Right atrium auricular region (tissue), 2 donors: ENCODE results near the gene KIAA1217. TPM values are rescaled to one million over a fixed set of nuclear protein-coding genes. Genes with fewer than 3 reads are reported as not detected.

Experiments used
- DNase-seq: peaks from one replicate; pipeline ENCODE4 v3.0.0-alpha.2; 2019; ENCODE audit warnings: low spot score
- H3K27ac ChIP-seq, 2 donors: fragments of 200-600 bp; sonication (generic); 1 replicate in 1 of 2; 2 replicates in 1 of 2; pipeline ENCODE4 v1.5.1; 2016 to 2019
- H3K27me3 ChIP-seq, 2 donors: fragments of 200-600 bp; sonication (generic); one replicate each; pipeline versions ENCODE4 v1.5.1 to v1.6.0; 2017 to 2019
- H3K36me3 ChIP-seq: fragments of 200-600 bp; sonication (generic); one replicate; pipeline ENCODE4 v1.5.1; 2016
- H3K4me1 ChIP-seq, 2 donors: fragments of 200-600 bp; sonication (generic); one replicate each; pipeline versions ENCODE4 v1.5.1 to v1.6.0; 2017 to 2019
- H3K4me3 ChIP-seq, 2 donors: fragments of 200-600 bp; sonication (generic); 1 replicate in 1 of 2; 2 replicates in 1 of 2; pipeline ENCODE4 v1.5.1; 2017 to 2019; ENCODE audit warnings: mild to moderate bottlenecking in 1 of 2, moderate library complexity in 1 of 2
- H3K9me3 ChIP-seq, 2 donors: fragments of 200-600 bp; sonication (generic); one replicate each; pipeline ENCODE4 v1.5.1; 2019
- CTCF ChIP-seq, 2 donors: fragments of 200-600 bp; sonication (generic); IDR thresholded peaks; one replicate each; pipeline ENCODE4 v1.5.1; 2019; ENCODE audit warnings: antibody characterized with exemption in 2 of 2
- total RNA-seq, 2 donors: library from RNA; depleted of rRNA; stranded (reverse); fragments of >200 nt; gene quantifications; one replicate each; pipeline ENCODE4 v1.1.0, GENCODE V29; 2016

Gene KIAA1217
- total RNA-seq, 2 donors from 2014 or later: 24.0 to 33.3 TPM

GRCh38 chr10:24287559-24288195 lies 78.7 kb downstream of the KIAA1217 start:
- TF ChIP-seq CTCF (IDR thresholded peaks at IDR 0.05): no peak
- no peak overlapping the region for H3K4me3 ChIP-seq
- H3K4me1 ChIP-seq: peaks cover 0 to 26% of the 10 kb centered on the region in 2 donors
- H3K27ac ChIP-seq: no peak overlapping the region
- no peaks in the 10 kb centered on the region for H3K9me3 ChIP-seq
- no peaks in the 10 kb centered on the region for H3K27me3 ChIP-seq
- DNase-seq: no peak
- H3K36me3 ChIP-seq: no peaks in the 10 kb centered on the region

DNA sequence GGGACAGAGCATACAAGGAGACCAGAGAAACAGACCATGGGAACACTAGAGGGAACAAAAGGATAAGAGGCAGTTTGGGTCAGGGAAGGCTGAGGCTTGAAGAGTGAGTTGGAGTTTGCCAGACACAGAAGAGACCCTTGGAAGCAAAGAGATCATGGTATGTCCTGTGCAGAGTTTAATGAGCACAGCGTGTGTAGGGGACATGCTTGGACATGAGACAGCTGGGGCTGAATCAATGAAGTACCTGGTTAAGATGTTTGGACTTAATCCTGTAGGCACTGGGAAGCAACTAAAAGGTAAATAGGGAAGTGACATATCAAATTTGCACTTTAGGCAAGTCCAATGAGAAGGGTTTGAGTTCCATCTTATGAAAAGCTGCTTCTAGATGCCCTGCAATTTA lies 79.6 kb downstream of the KIAA1217 start:
- Histone ChIP-seq H3K36me3 (no peaks in the 10 kb centered on the region), H3K4me3 (no peak overlapping the region), H3K4me1 (peaks cover 0 to 35% of the 10 kb centered on the region in 2 donors), H3K27ac (no peak overlapping the region), H3K27me3 (no peaks in the 10 kb centered on the region), H3K9me3 (no peaks in the 10 kb centered on the region)
- DNase-seq: no peak
- no peak for TF ChIP-seq CTCF (IDR thresholded peaks at IDR 0.05)

DNA sequence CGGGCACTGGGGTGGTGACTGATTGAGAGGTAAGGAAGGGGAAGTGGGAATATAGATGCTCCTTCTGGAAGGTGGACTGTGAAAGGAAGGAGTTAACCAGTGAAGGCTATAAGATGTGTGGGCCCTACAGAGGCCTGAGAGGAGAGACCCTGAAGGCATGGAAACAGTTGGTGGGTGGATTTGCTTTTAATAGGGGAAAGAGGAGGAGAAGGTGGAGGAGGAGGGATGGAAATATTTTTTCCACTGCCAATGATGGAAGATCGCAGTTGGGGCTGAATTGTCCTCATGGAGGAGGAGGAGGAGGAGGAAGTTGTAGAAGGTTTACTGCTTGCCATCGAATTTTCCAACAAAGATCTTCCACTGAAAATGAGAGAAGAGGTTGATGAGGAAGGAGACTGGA lies 80.3 kb downstream of the KIAA1217 start:
- no peak overlapping the region for H3K4me3 ChIP-seq
- no peaks in the 10 kb centered on the region for H3K9me3 ChIP-seq
- H3K36me3 ChIP-seq: no peaks in the 10 kb centered on the region
- H3K4me1 ChIP-seq: peaks cover 0 to 37% of the 10 kb centered on the region in 2 donors
- no peak overlapping the region for H3K27ac ChIP-seq
- TF ChIP-seq CTCF (IDR thresholded peaks at IDR 0.05): no peak
- DNase-seq: no peak
- H3K27me3 ChIP-seq: no peaks in the 10 kb centered on the region

DNA sequence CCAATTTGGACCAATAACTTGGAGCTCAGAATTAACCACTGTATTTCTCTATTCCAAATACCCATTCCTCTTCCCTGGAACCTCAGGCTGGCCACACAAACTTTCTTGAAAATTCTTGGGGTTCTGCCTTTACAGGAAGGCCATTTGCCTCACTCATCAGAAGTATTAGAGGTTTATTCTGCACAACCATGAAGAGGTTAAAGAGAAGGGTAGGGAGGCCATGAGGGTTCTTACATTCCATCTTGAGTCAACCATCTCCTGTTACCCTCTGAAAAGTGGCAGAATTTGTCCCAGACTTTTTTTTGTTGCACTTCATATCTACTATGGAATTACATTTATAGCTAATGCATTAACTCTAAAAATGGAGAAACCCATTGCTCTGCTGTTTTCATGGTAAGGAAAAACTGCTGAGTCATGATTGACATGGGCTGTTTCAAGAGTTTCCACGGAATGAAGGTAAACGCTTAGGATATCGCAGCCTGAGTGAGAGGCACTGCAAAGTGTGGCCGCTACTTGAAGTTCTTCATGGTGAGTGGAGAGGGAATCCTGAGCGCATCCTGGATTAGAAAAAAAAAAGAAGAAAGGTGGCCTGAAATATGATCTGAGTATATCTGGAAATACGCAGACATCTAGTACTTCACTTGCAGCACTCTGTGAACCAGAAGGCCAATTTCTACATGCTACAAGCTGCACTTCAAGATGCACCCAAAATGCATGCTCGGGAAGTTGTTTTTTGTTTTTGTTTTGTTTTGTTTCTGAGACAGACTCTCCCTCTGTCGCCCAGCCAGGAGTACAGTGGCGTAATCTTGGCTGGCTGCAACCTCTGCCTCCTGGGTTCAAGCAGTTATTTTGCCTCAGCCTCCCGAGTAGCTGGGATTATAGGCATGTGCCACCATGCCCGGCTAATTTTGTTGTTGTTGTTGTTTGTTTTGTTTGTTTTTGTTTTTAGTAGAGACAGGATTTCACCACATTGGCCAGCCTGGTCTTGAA lies 83.7 kb downstream of the KIAA1217 start:
- no peaks in the 10 kb centered on the region for H3K27me3 ChIP-seq
- H3K9me3 ChIP-seq: no peaks in the 10 kb centered on the region
- H3K36me3 ChIP-seq: no peaks in the 10 kb centered on the region
- DNase-seq: no peak
- peak overlapping the region; percentile 66 to 80 for H3K27ac ChIP-seq
- peaks cover 0 to 30% of the 10 kb centered on the region in 2 donors for H3K4me1 ChIP-seq
- no peak for TF ChIP-seq CTCF (IDR thresholded peaks at IDR 0.05)
- no peak overlapping the region for H3K4me3 ChIP-seq

- no peaks in the 10 kb centered on the region for H3K36me3 ChIP-seq
- H3K4me3 ChIP-seq: no peak overlapping the region
- no peak overlapping the region for H3K27ac ChIP-seq
- H3K4me1 ChIP-seq: peaks cover 0 to 12% of the 10 kb centered on the region in 2 donors
- no peaks in the 10 kb centered on the region for H3K27me3 ChIP-seq
- no peaks in the 10 kb centered on the region for H3K9me3 ChIP-seq
- DNase-seq: no peak
- TF ChIP-seq CTCF (IDR thresholded peaks at IDR 0.05): no peak
Observed at GRCh38 chr10:24299578-24300260, 90.8 kb downstream of the KIAA1217 start.
